ENCODE results near the gene C1orf50. TPM values are rescaled to one million over a fixed set of nuclear protein-coding genes. Genes with fewer than 3 reads are reported as not detected.

The C1orf50 gene
- total RNA-seq, 4 donors from 2014 or later, result 2.8 to 14.7 (median 5.4) TPM

DNA sequence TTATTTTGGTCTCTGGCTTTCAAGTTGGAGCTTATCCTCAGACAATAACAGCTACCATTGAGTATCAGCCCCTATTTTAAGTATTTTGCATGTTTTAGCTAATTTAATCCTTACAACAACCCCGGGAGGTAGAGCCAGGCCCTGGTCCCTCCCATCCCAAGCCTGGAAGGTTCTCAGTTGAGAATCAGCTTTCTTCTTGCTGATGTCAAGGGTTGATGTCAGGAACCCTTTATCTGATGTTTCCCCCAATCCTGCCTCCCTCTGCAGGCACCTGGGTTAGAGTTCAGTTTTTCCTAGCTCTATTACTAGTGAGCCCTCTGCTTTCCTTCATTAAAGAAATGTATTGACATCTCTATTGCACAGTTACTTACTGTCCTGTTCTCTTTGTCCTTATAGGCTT lies 53.8 kb downstream of the C1orf50 start:
- in situ Hi-C loops (cut with MboI; ENCODE audit: low sequenced_read_pairs in 4 of 4) (no loop called here), intact Hi-C loops (cut with DNase I; ENCODE audit: low total_unique reads) (no loop called here)
- H3K27ac ChIP-seq, result no peak overlapping the region
- H3K4me3 ChIP-seq, result no peak overlapping the region
- no peak for TF ChIP-seq POLR2A (IDR thresholded peaks at IDR 0.05)
- TF ChIP-seq, protein P1, sequence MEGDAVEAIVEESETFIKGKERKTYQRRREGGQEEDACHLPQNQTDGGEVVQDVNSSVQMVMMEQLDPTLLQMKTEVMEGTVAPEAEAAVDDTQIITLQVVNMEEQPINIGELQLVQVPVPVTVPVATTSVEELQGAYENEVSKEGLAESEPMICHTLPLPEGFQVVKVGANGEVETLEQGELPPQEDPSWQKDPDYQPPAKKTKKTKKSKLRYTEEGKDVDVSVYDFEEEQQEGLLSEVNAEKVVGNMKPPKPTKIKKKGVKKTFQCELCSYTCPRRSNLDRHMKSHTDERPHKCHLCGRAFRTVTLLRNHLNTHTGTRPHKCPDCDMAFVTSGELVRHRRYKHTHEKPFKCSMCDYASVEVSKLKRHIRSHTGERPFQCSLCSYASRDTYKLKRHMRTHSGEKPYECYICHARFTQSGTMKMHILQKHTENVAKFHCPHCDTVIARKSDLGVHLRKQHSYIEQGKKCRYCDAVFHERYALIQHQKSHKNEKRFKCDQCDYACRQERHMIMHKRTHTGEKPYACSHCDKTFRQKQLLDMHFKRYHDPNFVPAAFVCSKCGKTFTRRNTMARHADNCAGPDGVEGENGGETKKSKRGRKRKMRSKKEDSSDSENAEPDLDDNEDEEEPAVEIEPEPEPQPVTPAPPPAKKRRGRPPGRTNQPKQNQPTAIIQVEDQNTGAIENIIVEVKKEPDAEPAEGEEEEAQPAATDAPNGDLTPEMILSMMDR (IDR thresholded peaks at IDR 0.05 in 4 of 5, conservative IDR thresholded peaks at IDR 0.05 in 1 of 5), result no peak
- no peaks in the 10 kb centered on the region for H3K27me3 ChIP-seq
- H3K4me1 ChIP-seq, result peaks cover 10 to 25% of the 10 kb centered on the region in 2 donors
- ATAC-seq (no peak), DNase-seq (no peak)
- H3K36me3 ChIP-seq, result no peaks in the 10 kb centered on the region
- no peaks in the 10 kb centered on the region for H3K9me3 ChIP-seq

DNA sequence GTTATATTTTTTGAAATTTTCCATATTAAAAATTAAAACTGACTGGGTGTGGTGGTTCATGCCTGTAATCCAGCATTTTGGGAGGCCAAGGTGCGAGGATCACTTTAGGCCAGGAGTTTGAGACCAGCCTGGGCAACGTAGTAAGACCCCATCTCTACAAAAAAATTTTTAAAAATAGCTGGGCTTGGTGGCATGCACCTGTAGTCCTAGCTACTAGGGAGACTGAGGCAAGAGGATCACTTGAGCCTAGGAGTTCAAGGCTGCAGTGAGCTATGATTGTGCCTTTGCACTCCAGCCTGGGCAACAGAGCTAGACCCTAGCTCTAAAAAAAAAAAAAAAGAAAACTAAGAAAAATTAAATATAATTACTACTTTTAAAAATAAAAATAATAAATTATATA lies 54.6 kb downstream of the C1orf50 start:
- TF ChIP-seq POLR2A (IDR thresholded peaks at IDR 0.05), result no peak
- TF ChIP-seq, protein P1 (IDR thresholded peaks at IDR 0.05 in 4 of 5, conservative IDR thresholded peaks at IDR 0.05 in 1 of 5), result no peak
- intact Hi-C loops (cut with DNase I; ENCODE audit: low total_unique reads), result no loop called here

DNA sequence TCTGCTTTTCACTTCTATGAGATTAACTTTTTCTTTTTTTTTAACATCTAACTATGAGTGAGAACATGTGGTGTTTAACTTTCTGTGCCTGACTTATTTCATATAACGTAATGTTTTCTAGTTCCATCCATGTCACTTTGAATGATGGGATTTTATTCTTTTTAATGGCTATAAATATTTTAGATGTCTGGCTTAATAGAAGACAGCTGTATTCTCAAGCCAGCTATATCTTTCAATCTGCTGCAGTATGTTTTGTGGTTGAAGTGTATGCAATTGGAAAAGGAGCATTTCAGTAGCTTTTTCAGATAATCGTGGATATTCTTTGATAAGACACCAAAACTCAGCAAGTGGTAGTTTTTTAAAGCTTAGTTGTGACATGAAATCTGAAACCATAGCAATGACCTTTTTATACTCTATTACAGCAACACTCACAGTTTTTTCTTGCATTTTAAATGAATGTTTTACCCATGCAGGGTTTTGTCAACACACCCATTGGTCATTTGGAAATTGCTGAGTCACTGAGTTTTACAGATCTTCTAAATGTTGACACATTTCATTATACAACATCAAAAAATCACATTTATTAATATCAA lies 55.8 kb downstream of the C1orf50 start:
- H3K4me1 ChIP-seq, result peaks cover 10 to 13% of the 10 kb centered on the region in 2 donors
- intact Hi-C loops (cut with DNase I; ENCODE audit: low total_unique reads) (no loop called here), in situ Hi-C loops (cut with MboI; ENCODE audit: low sequenced_read_pairs in 4 of 4) (no loop called here)
- ATAC-seq (no peak), DNase-seq (no peak)
- no peak overlapping the region for H3K4me3 ChIP-seq
- no peaks in the 10 kb centered on the region for H3K9me3 ChIP-seq
- no peaks in the 10 kb centered on the region for H3K36me3 ChIP-seq
- H3K27me3 ChIP-seq, result no peaks in the 10 kb centered on the region
- no peak overlapping the region for H3K27ac ChIP-seq
- TF ChIP-seq, protein P1 (IDR thresholded peaks at IDR 0.05 in 4 of 5, conservative IDR thresholded peaks at IDR 0.05 in 1 of 5), result no peak
- TF ChIP-seq POLR2A (IDR thresholded peaks at IDR 0.05), result no peak

More for the DNA sequence above, 54.6 kb downstream of the C1orf50 start:
- H3K4me3 ChIP-seq, result no peak overlapping the region
- H3K4me1 ChIP-seq, result peaks cover 10 to 18% of the 10 kb centered on the region in 2 donors
- in situ Hi-C loops (cut with MboI; ENCODE audit: low sequenced_read_pairs in 4 of 4), result no loop called here
- H3K27me3 ChIP-seq, result no peaks in the 10 kb centered on the region
- DNase-seq, result no peak
- no peaks in the 10 kb centered on the region for H3K36me3 ChIP-seq
- H3K9me3 ChIP-seq, result no peaks in the 10 kb centered on the region
- no peak for ATAC-seq
- no peak overlapping the region for H3K27ac ChIP-seq

DNA sequence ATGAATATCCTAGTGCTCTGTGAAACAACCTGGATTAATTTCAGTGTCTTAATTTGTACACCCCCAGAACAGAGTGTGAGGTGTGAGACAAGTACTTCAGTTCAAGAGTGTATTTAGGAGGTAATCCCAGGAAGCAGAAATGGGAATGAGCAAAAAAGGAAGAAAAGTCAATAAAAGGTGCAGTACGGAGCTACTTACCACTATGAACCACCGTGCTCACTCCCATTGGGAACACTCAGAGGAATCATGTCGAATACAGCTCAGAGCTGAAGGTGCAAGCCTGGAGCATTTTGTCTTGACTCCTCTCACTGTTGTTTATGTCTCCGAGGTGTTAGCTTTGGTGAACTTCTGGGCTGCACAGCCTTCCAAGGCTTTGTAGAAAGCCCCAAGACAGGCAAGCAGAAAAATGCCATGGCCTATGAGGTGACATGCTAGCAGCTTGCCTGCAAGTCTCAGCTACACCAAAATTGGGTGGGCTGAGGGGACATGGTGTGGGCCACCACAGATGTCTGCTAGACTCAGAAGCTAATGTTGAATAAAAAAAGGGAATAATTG lies 57.5 kb downstream of the C1orf50 start:
- DNase-seq, result no peak
- Histone ChIP-seq H3K4me1 (peaks cover 10 to 11% of the 10 kb centered on the region in 2 donors), H3K36me3 (no peaks in the 10 kb centered on the region), H3K27me3 (no peaks in the 10 kb centered on the region), H3K4me3 (no peak overlapping the region), H3K27ac (no peak overlapping the region), H3K9me3 (no peaks in the 10 kb centered on the region)
- intact Hi-C loops (cut with DNase I; ENCODE audit: low total_unique reads), result no loop called here
- no peak for TF ChIP-seq POLR2A (IDR thresholded peaks at IDR 0.05)
- TF ChIP-seq, protein P1 (IDR thresholded peaks at IDR 0.05 in 4 of 5, conservative IDR thresholded peaks at IDR 0.05 in 1 of 5), result no peak
- no peak for ATAC-seq
- in situ Hi-C loops (cut with MboI; ENCODE audit: low sequenced_read_pairs in 4 of 4), result no loop called here
